Measurements from ENCODE around the gene PTPRCAP.
"Not testable (repeated sequence)": the region's sequence is repeated elsewhere in the genome, so short reads cannot be mapped to it uniquely, and the experiment has no call there.

PTPRCAP gene

DNA sequence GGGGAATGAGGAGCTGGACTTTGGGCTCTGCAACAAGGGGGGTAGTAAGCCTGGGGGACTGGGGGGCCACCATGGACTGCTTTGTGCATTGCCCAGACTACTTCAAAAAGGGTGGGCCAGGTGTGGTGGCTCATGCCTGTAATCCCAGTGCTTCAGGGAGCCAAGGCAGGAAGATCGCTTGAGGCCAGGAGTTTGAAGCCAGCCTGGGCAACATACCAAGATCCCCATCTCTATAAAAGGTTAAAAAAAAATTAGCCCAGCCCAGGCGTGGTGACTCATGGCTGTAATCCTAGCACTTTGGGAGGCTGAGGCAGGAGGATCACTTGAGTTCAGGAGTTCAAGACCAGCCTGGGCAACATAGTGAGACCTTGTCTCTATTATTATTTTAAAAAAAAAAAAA lies 28.0 kb upstream of the PTPRCAP start:
- not testable (repeated sequence) for DNase-seq (ENCODE audit: low read depth in 2 of 2, low spot score in 1 of 2)

DNA sequence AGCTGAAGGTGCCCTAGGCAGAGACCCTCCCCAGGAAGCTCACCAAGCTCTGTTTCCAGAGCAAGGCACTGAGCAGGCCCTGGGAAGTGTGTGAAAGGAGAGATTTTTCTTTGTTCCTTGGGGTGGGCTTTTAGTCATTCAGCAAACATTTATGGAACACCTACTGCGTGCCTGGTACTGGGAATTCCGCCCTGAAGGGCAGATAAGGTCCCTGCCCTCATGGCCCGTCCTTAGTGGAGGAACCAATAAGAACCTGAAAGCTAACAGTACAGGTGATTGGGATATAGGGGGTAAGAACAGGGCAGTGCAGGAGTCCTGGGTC lies 27.7 kb upstream of the PTPRCAP start:
- DNase-seq (ENCODE audit: low read depth in 2 of 2, low spot score in 1 of 2) = no peak

DNA sequence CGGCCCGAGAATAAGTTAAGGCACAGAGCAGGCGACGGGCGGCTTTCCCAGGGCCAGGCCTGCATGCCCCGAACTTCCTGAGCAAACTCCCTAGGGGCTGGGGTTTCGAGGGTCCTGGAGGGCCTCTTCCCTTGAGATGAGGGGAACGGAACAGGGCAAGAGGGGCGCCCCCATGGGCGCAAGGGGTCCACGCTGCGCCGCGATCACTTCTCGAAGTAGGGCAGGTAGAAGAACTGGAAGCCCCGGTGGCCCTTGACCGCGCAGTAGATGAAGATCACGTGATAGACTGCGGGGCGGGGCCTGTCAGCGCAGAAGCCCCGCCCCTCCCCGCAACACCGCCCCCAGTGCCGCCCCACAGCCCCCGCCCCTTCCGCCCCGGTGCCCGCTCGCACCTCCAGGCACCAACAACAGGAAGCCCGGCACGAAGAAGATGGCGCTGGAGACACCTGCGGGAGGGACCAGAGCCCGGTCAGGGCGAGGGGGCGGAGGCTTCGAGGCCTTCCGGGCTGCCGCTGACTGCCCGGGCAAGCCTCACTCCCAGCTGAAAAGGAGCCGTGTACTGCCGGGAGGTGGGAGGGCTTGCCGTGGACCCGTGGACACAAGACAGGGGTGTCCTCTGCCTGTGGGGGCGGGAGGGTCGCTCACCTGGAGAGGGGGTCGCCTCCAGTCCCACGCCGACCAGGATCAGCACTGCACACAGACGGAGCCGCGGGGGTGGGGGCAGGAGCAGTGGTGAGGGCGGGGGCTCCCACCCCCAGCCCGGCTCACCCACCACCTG lies 27.1 kb upstream of the PTPRCAP start:
- DNase-seq (ENCODE audit: low read depth in 2 of 2, low spot score in 1 of 2) = peak; percentile 70 to 87

DNA sequence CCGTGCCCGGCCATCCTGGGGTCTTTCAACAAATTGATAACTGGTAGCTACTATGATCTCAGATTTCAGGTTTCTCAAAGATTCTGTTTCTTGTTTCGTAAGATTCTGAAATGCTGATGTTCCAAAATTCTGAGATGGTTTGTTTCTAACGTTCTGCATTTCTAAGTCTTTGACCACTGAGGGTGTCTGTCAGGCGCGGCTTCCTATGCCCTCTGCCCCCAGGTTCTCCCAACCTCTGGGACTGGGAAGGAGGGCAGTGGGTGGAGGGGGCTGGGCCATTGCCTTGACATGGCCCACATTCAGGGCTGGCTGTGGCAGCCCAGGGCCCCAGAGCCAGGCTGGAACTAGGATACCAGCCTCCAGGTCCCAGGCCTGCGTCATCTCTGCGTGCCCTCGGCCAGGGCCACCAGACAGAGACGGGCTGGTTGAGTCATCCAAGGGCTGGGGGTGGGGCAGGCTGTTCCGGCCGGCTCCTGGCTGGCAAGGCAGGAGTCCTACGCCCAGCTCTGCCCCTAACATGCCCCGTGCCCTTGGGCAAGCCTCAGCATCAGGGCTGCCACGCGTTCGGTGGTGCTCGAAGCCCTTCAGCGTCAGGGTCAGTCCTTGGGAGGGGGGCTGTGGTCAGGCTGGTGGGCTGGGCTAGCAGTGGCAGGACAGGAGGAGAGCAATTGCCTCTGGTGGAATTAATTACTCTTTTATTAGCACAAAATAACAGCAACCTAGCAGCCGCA lies 26.4 kb upstream of the PTPRCAP start:
- DNase-seq (ENCODE audit: low read depth in 2 of 2, low spot score in 1 of 2) = no peak

DNA sequence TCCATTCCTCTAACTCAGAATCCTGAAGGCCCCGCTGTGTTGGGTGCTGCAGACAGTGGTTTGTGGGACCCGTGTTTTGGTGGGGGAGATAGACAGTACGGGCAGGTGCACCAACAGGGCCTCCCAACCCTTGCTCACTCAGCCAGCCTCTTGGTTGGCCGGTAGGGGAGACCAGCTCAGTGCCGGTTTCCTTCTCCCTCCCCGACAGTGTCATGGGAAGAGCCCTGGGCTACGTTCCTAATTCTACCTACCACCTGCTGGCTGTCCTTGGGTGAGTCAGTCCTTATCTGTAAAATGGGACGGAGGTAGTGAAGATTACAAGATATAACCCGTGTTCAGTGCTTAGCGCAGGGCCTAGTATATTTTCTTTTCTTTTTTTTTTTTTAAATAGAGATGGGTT lies 25.7 kb upstream of the PTPRCAP start:
- no peak for DNase-seq (ENCODE audit: low read depth in 2 of 2, low spot score in 1 of 2)

DNA sequence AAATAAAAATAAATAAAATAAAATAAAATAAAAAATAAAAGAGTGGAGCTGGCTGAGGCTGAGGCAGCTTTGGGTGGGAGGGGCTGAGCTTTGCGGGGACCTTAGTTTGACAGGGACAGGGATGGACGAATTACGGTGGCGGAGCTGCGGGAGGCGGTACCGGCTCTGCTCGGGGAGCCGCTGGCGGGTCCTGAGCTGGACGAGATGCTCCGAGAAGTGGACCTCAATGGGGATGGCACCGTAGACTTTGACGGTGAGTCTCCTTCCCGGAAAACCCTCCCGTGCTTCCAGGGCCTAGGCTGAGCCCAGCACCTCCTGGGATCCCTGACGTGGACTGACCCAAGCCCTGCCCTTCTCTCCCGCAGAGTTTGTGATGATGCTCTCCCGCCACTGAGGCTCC lies 20.8 kb upstream of the PTPRCAP start:
- DNase-seq (ENCODE audit: low read depth in 2 of 2, low spot score in 1 of 2) = no peak

DNA sequence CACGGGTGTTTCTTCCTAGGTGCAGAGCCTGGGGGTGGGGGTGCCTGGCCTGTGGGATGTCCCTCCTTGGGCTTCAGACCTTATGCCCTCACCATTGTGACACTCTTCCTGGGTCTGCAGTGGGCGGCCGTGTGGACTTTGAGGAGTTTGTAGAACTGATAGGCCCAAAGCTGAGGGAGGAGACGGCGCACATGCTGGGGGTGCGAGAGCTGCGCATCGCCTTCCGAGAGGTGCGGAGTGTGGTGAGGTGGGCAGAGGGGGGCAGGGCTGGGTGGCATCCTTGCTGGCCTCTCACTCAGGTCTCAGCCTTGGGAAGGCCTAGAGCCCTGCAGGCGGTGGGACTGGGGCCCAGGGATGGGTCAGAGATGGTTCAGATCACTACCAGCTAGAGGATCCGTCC lies 20.0 kb upstream of the PTPRCAP start:
- no peak for DNase-seq (ENCODE audit: low read depth in 2 of 2, low spot score in 1 of 2)

DNA sequence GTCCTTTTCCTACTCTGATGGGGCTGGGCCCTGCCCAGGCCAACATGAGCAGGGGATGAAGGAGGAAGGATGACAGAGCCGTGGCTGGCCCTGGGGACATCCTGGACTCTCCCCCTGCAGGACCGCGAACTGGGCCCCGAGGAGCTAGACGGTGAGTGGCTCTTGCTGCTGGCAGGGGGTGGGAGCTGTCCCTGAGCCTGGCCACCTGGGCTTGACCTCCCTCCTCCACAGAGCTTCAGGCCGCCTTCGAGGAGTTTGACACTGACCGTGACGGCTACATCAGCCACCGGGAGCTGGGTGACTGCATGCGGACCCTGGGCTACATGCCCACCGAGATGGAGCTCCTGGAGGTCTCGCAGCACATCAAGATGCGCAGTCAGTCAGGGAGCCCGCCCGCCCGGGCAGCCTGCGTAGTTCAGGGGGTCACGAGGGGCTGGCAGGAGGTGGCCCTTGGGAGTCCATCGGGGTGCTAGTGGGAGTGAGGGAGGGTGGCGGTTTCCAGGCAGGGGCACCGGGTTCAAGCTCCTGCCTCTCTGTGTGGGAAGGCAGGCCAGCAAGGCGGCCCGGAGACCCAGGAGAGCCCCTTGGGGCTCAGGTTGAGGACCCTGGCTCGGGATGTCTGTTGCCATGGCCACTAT lies 18.7 kb upstream of the PTPRCAP start:
- DNase-seq (ENCODE audit: low read depth in 2 of 2, low spot score in 1 of 2) = no peak

DNA sequence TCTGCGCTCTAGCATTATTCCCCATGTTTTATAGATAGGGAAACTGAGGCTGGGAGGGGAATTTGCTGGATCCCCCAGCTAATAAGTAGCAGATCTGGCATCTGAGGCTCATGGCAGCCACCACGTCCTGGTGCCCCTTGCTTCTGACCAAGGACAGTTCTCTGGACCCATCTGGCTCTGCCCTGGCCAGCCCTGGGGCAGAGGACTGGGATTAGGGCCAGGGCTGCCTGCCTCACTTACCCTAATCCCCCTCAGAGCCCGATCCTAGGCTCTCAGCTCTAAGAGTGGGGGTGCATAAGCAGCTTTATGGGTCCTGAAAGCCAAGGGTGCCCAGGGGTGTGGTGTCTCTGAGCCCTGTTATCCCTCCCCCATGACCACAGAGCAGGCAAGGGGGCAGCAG lies 17.6 kb upstream of the PTPRCAP start, which contains the start of gene CABP4:
Gene CABP4, plus strand, starts transcription at position 301 of the 400 bp plus-strand sequence. Its CDS starts 70 bp downstream, at position 371.
- DNase-seq (ENCODE audit: low read depth in 2 of 2, low spot score in 1 of 2) = no peak

DNA sequence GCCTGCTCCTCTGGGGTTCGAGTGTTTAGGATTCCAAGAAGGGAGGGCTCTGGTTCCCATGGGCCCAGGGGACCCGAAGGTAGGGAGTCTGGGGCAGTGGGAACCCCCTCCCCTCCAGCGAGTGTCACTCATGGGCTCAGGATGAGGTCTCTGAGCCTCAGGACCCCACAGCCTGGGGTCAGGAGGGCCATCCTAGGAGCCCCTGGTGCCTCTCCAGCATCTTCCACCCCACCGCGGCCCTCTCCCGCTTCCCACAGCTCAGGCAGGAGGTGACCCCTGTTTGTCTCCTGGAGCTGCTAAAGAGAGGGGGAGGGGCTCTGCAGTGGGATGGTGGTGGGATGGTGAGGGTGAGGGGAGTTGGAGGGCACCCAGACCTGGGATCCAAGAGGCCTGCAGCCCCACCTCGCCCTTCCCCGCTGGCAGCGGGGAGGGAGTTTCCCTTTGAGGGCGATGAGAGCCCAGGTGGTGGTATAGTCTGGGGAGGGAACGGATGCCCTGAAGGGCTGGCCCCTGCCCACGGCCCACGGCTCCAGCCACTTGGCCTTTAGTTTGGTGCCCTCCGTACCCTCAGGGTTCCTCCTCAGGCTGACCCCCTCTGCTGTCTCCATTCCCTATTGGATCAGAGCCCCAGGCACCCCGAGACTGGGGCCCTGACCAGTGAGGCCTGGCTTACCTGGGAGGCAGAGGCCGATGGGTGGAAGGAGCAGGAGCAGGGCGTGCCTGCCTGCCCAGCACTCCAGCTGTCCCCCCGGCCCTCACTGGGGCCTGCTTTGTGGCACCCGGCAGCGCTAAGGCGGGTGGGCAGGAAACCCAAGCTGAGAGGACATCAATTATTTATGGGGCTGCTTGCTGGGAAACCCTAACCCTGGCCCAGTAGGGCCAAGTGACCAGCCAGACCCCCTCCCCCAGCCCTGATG lies 16.6 kb upstream of the PTPRCAP start:
- no peak for DNase-seq (ENCODE audit: low read depth in 2 of 2, low spot score in 1 of 2)

DNA sequence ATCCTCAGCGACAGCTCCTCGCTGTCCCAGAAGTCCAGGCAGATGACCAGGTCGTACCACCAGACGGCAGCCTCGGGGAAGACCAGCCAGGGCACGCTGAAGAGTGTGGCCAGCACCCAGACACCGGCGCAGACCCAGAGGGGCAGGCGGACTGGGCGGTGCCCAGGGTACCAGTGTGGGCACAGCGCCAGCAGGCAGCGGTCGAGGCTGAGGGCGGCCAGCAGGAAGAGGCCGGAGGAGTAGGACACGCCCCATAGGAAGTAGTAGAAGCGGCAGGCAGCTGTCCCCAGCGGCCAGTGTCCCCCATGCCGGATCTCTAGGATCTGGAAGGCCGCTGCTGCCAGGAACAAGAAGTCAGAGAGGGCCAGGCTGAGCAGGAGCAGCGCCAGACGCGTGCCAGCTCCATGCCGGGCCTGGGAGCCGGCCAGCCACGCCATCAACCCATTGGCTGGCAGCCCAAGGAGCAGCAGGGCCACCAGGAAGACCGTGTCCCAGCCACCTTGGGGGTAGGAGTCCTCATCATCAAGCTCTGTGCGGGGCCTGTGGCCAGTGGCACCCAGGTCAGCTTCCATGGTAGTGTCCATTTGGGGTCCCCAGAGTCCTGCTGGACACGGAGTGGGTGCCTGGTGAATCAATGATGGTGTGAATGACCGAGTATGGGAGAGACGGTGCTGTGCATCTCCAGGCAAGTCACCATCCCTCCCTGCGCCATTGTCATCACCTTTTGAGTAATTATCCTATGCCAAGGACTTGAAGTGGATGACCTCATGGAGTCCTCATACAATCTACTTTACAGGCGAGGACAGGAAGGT lies 14.9 kb upstream of the PTPRCAP start, which contains the start of gene GPR152:
Gene GPR152, minus strand, starts transcription at position 589 of the 812 bp plus-strand sequence. Its CDS starts 5 bp downstream, at position 584.
- no peak for DNase-seq (ENCODE audit: low read depth in 2 of 2, low spot score in 1 of 2)

DNA sequence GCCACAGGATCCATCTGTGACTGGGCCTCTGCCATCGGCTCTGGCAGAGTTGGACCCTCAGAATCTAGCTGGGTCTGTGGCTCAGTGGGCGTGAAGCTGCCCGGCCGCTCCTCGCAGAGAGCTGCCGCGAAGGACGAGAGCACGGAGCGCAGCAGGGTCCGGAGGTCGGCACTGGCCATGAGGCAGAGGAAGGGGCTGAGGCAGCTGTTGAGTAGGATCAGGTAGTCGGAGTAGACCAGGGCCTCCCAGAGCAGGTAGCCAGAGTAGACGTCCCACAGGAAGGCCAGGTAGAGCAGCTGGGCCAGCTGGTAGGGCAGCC lies 14.1 kb upstream of the PTPRCAP start:
- no peak for DNase-seq (ENCODE audit: low read depth in 2 of 2, low spot score in 1 of 2)

DNA sequence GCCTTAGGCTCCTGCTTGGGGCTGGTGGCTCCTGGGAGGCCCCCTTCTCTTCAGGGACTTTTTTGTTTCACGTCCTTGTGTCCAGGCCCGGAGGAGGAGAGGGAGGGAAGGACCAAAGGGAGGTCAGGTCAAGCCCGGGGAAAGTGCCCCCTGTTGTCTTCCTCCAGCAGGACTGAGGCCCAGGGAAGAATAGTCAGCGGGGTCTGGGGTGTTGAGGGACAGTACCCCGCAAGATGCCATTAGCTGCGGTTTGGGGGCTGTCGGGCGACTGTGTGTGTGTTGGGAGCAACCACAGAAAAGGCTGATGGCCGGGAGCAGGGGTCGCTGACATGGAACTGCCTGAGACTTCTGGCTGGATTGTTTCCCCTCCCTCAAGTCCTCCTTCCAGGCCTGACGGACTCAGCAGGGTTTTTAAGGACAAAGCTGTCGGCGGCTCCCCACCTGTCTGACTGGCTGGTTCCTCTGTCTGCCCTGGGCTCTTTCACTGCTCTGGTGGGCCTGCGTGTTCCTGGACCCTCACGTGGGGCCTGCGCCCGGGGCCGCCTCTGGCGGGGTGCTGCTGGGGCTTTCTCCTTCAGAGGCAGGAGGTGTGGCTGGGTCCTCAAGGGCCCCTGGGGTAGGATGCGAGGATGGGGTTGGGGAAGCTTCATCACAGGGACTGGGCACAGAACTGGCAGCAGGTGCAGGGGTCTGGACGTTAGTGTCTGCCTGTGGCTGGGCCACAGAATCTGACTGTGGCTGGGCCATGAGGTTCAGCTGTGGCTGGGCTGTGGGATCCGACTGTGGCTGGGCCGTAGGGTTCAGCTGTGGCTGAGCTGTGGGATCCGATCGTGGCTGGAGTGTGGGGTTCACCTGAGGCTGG lies 13.5 kb upstream of the PTPRCAP start:
- no peak for DNase-seq (ENCODE audit: low read depth in 2 of 2, low spot score in 1 of 2)

DNA sequence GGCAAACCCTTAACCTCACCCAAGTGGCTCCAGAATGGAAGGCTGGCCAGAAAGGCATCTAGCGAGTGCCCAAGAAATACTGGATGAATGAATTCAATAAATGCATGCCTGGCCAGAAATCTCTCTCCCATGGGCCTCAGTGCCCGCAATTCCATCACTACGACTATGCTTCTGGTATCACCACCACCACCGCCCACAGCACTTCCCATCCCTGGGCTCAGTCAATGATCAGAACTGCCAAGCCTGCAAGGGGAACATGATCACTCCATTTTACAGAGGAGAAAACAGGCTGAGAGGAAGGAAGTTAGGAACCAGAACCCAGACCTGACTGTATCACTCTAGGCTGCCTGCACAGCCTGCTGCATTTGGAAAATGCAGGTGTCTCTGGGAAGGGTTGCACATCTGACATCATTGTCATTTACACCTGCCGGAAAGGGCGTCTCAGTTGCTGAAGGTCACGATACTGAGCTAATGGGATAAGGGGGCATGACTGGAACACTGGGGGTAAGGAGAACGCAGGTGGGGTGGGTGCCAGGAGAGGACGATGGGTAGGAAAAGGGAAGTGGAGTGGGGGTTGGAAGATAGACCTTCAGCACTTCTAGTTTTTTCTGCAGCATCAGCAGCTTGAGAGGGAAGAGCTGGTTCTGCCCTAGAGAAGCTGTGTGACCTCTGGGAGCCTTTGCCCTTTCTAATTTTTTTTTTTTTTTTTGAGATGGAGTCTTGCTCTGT lies 11.8 kb upstream of the PTPRCAP start:
- no peak for DNase-seq (ENCODE audit: low read depth in 2 of 2, low spot score in 1 of 2)

DNA sequence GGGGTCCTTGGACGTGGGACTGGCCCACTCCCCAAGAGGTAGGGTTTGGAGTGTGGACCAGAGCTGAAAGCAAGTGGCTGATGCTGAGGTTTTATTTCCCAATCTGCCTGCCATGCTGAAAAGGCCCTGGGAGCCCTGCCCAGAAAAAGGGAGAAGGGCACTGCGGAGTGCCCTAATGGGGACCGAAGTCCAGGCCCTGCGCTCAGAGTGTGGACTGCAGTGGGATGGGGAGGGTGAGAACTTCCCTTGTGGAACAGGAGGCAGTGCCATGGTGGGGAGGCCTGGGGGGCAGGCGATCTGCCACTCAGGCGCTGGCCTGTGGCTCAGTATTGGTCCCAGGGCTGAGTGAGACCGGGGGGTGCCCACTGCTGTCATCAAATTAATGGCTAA lies 10.7 kb upstream of the PTPRCAP start:
- no peak for DNase-seq (ENCODE audit: low read depth in 2 of 2, low spot score in 1 of 2)

DNA sequence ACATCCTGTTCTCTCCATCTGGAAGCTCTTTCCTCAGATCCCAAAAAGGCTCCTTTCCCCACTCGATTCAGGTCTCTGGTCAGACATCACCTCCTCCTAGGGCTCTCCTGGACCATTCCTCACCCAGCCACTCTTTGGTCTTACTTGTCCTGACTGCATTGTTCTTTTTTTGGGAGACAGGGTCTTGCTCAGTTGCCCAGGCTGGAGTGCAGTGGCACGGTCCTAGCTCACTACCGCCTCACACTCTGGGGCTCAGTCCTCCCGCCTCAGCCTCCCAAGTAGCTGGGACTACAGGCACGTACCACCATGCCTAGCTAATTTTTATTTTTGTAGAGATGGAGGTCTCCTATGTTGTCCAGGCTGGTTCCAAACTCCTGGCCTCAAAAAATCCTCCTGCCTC lies 8.0 kb upstream of the PTPRCAP start:
- DNase-seq (ENCODE audit: low read depth in 2 of 2, low spot score in 1 of 2) = no peak

DNA sequence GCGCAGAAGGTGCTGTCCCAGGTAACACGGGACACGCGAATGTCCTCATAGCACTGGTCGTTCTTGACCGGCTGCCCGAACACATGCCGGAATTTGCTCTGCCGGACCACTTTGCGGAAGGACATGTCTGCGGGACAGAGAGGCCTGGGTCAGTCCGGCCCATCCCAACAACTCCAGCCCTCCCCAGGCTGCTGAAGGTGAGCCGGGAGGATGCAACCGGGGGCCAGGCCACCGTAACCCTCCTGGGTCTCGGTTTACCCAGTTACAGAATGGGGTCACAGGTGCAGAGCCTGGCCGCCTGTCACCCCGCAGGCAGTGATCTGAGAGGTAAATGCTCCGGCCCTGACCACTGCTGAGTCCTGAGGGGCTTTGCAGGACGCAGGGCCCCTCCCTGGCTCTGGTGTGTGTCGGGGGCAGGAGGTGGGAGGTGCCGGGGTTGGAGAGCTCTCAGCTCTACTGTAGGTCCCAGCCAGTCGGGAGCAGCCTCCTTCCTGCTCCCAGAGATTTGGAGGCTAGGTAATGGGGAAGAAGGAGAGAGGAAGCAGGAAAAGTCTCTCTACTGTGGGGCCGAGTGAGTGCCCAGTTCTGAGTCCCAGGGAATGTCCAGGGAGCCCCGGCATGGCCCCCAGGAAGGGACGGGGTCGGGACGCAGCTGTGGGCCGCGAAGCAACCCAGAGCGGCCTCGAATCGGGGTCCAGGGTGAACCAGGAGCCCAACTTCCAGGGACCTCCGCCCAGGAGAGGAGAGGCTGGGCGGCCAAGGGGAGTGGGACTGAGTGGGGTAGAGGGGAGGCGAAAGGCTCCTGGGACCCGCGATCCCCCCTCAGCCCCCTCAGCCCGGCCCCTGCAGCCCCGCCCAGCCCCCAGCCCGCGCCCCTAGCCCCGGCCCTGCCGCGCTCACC lies 5.3 kb upstream of the PTPRCAP start:
- DNase-seq (ENCODE audit: low read depth in 2 of 2, low spot score in 1 of 2) = no peak

Data from stimulated activated CD8-positive, alpha-beta memory T cell treated with anti-CD3 and anti-CD28 coated beads, Interleukin-4, amount 100 ng/mL, for 4 hours (primary cell).